HG03175 (cell line): ENCODE results near the gene ID3.

Experiments used
- ATAC-seq: cut with Tn5 transposase; IDR thresholded peaks from one replicate; pipeline ENCODE4 v1.9.1; 2021; ENCODE audit warnings: mild to moderate bottlenecking, moderate library complexity; ENCODE audit not compliant: unreplicated experiment

The ID3 gene

GRCh38 chr1:23559136-23559984, at the start of gene ID3:
Gene ID3, minus strand, starts transcription at chr1:23559501. Its CDS starts 75 bp downstream, at chr1:23559426.
- peak; percentile 73 for ATAC-seq

- ATAC-seq = no peak
Observed at GRCh38 chr1:23607944-23608343, 48.6 kb upstream of the ID3 start.

GRCh38 chr1:23601968-23602876, 42.9 kb upstream of the ID3 start:
- ATAC-seq = no peak

GRCh38 chr1:23601135-23601967, 42.0 kb upstream of the ID3 start:
- no peak for ATAC-seq

- no peak for ATAC-seq
Observed at GRCh38 chr1:23600283-23600682, 41.0 kb upstream of the ID3 start.

- ATAC-seq = no peak
Observed at GRCh38 chr1:23599125-23599524, 39.8 kb upstream of the ID3 start.

- ATAC-seq = no peak
Observed at GRCh38 chr1:23598424-23598823, 39.1 kb upstream of the ID3 start.

- ATAC-seq = no peak
Observed at GRCh38 chr1:23597635-23598388, 38.5 kb upstream of the ID3 start.

- ATAC-seq = no peak
Observed at GRCh38 chr1:23596382-23597358, 37.4 kb upstream of the ID3 start.

- ATAC-seq = no peak
Observed at GRCh38 chr1:23594927-23595353, 35.6 kb upstream of the ID3 start.

GRCh38 chr1:23594149-23594907, 35.0 kb upstream of the ID3 start:
- ATAC-seq = no peak

GRCh38 chr1:23593556-23594148, 34.4 kb upstream of the ID3 start:
- no peak for ATAC-seq

- ATAC-seq = no peak
Observed at GRCh38 chr1:23593042-23593521, 33.8 kb upstream of the ID3 start.

- no peak for ATAC-seq
Observed at GRCh38 chr1:23592209-23592892, 33.0 kb upstream of the ID3 start.

- ATAC-seq = peak; percentile 54
Observed at GRCh38 chr1:23591460-23592208, 32.3 kb upstream of the ID3 start.

- ATAC-seq = no peak
Observed at GRCh38 chr1:23590058-23590783, 30.9 kb upstream of the ID3 start.
